NCI-H1436 (cell line): ENCODE measurements around the gene PKP3.
A peak's percentile ranks its signal among the peaks of the same experiment; 100 is the strongest.
"Not testable (repeated sequence)": the region's sequence is repeated elsewhere in the genome, so short reads cannot be mapped to it uniquely, and the experiment has no call there.

Experiments
- DNase-seq: peaks from one replicate; lab custom pipeline; 2025; lab: John Stamatoyannopoulos, UW

PKP3 gene

GRCh38 chr11:412641-413119, 18.7 kb downstream of the PKP3 start:
- no peak for DNase-seq

- DNase-seq = no peak
These were observed 19.4 kb downstream of the PKP3 start for GRCh38 chr11:413120-414081.

GRCh38 chr11:414318-414857, 20.4 kb downstream of the PKP3 start:
- no peak for DNase-seq

GRCh38 chr11:415640-416041, 21.6 kb downstream of the PKP3 start:
- DNase-seq = no peak

GRCh38 chr11:416051-416756, 22.2 kb downstream of the PKP3 start:
- no peak for DNase-seq

GRCh38 chr11:416757-417621, 23.0 kb downstream of the PKP3 start:
- DNase-seq = peak; percentile 36

GRCh38 chr11:417652-418342, 23.8 kb downstream of the PKP3 start:
- no peak for DNase-seq

GRCh38 chr11:418343-419247, 24.6 kb downstream of the PKP3 start:
- DNase-seq = no peak

- DNase-seq = no peak
These were observed 25.4 kb downstream of the PKP3 start for GRCh38 chr11:419248-420005.

GRCh38 chr11:420054-420910, 26.3 kb downstream of the PKP3 start:
- no peak for DNase-seq

GRCh38 chr11:420911-421321, 26.9 kb downstream of the PKP3 start:
- no peak for DNase-seq

- DNase-seq = no peak
These were observed 28.2 kb downstream of the PKP3 start for GRCh38 chr11:422249-422656.

GRCh38 chr11:424232-424631, 30.2 kb downstream of the PKP3 start:
- no peak for DNase-seq

GRCh38 chr11:424766-425165, 30.8 kb downstream of the PKP3 start:
- DNase-seq = not testable (repeated sequence)

- no peak for DNase-seq
These were observed 31.3 kb downstream of the PKP3 start for GRCh38 chr11:425301-425700.

- DNase-seq = no peak
These were observed 32.8 kb downstream of the PKP3 start for GRCh38 chr11:426851-427250.

- DNase-seq = no peak
These were observed 34.3 kb downstream of the PKP3 start for GRCh38 chr11:428295-428694.

GRCh38 chr11:429391-429790, 35.4 kb downstream of the PKP3 start:
- DNase-seq = no peak
